Epithelial cell of proximal tubule (primary cell): ENCODE data around the gene GLI1. TPM values are rescaled to one million over a fixed set of nuclear protein-coding genes. Genes with fewer than 3 reads are reported as not detected.
"Not testable (repeated sequence)": the region's sequence is repeated elsewhere in the genome, so short reads cannot be mapped to it uniquely, and the experiment has no call there.

ENCODE experiments used
- DNase-seq: peaks from one replicate; pipeline ENCODE4 v3.0.0-alpha.2; 2011; ENCODE audit warnings: low read depth
- H3K4me3 ChIP-seq: 2 replicates; pipeline ENCODE4 v1.5.1; 2011; ENCODE audit warnings: low read depth, mild to moderate bottlenecking, low read length
- total RNA-seq: library from RNA; depleted of rRNA; stranded (reverse); fragments of >200 nt; gene quantifications from 2 replicates; pipeline ENCODE4 v1.2.3, GENCODE V29; 2015
- TF ChIP-seq, protein P1 (sequence below): conservative IDR thresholded peaks from 2 replicates; pipeline ENCODE4 v1.5.1; 2012; ENCODE audit warnings: low read depth, mild to moderate bottlenecking, low read length

Gene GLI1
- total RNA-seq, 1 donor from 2014 or later = not detected

DNA sequence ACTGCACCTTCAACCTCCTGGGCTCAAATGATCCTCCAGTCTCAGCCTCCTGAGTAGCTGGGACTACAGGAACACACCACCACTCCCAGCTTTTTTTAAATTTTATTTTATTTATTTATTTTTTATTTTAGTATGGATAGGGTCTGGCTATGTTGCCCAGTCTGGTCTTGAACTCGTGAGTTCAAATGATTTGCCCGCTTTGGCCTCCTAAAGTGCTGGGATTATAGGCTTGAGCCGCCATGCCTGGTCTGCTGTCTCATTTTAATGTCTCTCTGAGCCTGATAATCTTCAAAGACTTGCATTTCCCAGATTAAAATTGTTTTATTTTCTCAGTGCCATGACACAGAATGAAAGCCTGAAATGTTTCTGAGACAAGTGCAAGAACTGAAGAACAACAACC, 26.2 kb upstream of the GLI1 start:
- no peak for DNase-seq
- H3K4me3 ChIP-seq = no peak overlapping the region
- TF ChIP-seq, protein P1, sequence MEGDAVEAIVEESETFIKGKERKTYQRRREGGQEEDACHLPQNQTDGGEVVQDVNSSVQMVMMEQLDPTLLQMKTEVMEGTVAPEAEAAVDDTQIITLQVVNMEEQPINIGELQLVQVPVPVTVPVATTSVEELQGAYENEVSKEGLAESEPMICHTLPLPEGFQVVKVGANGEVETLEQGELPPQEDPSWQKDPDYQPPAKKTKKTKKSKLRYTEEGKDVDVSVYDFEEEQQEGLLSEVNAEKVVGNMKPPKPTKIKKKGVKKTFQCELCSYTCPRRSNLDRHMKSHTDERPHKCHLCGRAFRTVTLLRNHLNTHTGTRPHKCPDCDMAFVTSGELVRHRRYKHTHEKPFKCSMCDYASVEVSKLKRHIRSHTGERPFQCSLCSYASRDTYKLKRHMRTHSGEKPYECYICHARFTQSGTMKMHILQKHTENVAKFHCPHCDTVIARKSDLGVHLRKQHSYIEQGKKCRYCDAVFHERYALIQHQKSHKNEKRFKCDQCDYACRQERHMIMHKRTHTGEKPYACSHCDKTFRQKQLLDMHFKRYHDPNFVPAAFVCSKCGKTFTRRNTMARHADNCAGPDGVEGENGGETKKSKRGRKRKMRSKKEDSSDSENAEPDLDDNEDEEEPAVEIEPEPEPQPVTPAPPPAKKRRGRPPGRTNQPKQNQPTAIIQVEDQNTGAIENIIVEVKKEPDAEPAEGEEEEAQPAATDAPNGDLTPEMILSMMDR = no peak

DNA sequence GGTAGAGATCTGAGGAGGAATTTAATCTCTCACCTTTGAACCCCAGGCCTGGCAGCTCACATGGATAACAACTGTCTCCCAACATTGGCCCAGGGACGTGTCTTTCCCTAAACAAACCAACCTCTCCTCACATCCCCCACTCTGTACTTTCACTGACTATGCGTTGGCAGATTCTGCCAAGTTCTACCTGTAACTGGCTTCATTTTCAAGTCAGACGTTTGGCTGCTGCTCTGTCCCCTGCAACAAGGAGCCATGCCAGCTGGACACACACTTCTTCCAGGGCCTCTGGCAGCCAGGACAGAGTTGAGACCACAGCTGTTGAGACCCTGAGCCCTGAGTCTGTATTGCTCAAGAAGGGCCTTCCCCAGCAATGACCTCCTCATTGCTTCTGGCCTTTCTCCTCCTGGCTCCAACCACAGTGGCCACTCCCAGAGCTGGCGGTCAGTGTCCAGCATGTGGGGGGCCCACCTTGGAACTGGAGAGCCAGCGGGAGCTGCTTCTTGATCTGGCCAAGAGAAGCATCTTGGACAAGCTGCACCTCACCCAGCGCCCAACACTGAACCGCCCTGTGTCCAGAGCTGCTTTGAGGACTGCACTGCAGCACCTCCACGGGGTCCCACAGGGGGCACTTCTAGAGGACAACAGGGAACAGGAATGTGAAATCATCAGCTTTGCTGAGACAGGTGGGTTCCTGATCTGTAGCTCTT, 24.9 kb upstream of the GLI1 start, which contains the start of gene INHBC:
Gene INHBC, plus strand, starts transcription at position 268 of the 707 bp plus-strand sequence. Its CDS starts 103 bp downstream, at position 371.
- no peak for DNase-seq
- TF ChIP-seq, protein P1 = no peak
- no peak within 1 kb of the TSS for H3K4me3 ChIP-seq

DNA sequence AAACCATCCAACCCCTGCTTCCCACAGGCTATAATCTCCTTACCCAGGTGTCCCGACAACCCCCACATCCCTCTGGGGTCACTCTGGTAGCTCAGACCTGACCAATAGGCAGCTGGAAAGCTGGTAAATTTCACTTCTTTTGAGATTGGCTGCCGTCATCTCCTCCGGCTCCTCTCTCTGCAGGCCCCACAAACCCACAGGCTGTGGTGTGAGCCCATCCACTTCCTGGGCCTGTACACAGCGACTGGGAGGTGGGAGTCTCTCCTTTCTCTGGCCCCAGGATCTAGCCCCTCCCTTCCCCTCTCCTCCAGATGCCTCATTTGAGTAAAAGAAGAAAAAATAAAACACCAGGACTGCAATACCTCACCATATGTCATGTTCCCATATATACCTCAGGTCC, 24.3 kb upstream of the GLI1 start:
- DNase-seq = no peak
- no peak overlapping the region for H3K4me3 ChIP-seq
- TF ChIP-seq, protein P1 = no peak

DNA sequence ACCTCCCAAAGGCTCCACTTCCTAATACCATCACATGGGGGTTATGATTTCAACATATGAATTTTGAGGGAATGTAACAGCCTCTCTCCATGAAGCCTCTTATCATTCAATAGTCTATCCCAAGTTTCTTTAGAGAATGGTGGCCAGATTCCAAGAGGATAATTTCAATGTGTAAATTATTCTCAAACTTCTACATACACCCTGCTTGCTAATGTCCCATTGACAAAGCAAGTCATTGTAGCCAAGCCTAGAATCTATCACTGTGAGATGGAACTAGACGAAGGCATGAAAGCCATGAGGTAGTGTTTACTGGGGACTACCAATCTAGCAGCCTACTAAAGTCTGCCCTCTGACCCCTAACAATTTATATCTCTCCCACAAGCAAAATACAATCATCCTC, 21.2 kb upstream of the GLI1 start:
- TF ChIP-seq, protein P1 = no peak
- no peak overlapping the region for H3K4me3 ChIP-seq
- DNase-seq = no peak

DNA sequence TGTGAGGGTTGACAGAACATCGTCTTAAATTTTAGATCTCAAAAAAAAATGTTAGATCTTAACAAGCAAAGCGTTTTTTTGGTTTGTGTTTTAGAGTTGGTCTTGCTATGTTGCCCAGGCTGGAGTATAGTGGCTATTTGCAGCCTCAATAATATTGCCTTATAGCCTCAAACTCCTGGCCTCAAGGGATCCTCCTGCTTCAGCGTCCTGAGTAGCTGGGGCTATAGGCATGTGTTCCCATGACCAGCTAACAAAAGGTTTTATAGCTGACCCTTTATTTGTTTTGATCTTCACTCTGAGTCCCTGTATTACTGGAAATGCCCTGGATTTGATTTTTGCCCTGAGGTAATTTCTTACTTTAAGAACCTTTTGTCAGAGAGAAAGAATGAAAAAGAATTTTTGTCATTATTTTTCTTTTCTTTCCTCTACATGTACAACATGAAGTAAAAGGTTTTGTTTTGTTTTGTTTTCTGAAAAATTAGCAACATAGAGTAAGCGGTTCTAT, 19.8 kb upstream of the GLI1 start:
- H3K4me3 ChIP-seq = no peak overlapping the region
- DNase-seq = no peak
- TF ChIP-seq, protein P1 = no peak

DNA sequence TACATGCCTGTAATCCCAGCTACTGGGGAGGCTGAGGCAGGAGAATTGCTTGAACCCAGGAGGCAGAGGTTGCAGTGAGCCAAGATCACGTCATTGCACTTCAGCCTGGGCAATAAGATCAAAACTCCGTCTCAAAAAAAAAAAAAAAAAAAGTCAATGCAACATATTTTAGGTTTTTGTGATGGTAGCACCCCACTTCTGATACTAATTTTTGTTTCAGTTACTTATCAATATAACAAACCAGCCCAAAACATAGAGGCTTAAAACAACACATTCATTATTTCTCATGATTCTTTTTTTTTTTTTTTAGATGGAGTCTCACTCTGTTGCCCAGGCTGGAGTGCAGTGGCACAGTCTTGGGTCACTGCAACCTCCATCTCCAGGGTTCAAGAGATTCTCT, 18.2 kb upstream of the GLI1 start:
- DNase-seq, H3K4me3 ChIP-seq: not testable (repeated sequence)

DNA sequence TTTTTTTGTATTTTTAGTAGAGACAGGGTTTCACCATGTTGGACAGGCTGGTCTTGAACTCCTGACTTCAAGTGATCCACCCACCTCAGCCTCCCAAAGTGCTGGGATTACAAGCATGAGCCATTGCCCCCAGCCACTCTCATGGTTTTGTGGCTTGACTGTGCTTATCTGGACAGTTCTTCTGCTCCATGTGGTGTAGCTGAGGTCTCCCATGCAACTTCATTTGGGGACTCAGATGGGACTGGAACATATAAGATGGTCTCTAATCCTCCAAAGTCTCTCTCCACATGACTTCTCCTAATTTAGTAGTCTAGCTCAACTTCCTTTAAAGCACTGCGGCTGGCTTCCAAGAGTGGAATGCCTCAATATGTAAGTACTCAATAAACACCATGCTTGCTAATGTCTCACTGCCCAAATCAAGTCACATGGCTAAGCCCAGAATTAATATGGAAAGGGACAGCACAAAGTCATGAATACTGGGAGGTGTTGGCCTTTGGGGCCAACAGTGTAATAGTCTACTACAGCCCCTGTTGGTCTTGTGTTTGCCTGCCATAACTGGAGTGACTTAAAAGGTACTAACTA, 17.6 kb upstream of the GLI1 start:
- DNase-seq = no peak
- TF ChIP-seq, protein P1 = no peak
- no peak overlapping the region for H3K4me3 ChIP-seq

DNA sequence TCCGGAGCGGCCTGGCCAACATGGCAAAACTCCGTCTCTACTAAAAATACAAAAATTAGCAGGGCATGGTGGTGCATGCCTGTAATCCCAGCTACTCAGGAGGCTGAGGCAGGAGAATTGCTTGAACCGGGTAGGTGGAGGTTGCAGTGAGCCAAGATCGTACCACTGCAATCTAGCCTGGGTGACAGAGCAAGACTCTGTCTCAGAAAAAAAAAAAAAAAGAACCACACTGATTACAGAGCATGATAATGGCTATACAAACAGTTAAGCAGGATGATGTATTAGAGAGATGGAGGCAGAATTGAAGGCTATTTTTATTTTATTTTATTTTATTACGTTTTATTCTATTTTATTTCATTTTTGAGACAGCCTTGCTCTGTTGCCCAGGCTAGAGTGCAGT, 15.2 kb upstream of the GLI1 start:
- not testable (repeated sequence) for DNase-seq, H3K4me3 ChIP-seq
